NOMO-1 (cell line): ENCODE measurements around the gene LPCAT2.

Experiments
- DNase-seq, 2 experiments: peaks; one replicate each; lab custom pipeline; 2025; ENCODE audit not compliant: unreplicated experiment in 2 of 2; lab: John Stamatoyannopoulos, UW

The LPCAT2 gene

GRCh38 chr16:55542459-55543082, 33.7 kb downstream of the LPCAT2 start:
- DNase-seq: no peak

- DNase-seq: no peak
These were observed 34.6 kb downstream of the LPCAT2 start for GRCh38 chr16:55543472-55543871.

- DNase-seq: no peak
These were observed 43.7 kb downstream of the LPCAT2 start for GRCh38 chr16:55552621-55553020.

GRCh38 chr16:55555436-55555835, 46.6 kb downstream of the LPCAT2 start:
- no peak for DNase-seq

GRCh38 chr16:55557186-55557585, 48.3 kb downstream of the LPCAT2 start:
- no peak for DNase-seq

GRCh38 chr16:55559233-55559632, 50.4 kb downstream of the LPCAT2 start:
- no peak for DNase-seq

- DNase-seq: no peak
These were observed 51.2 kb downstream of the LPCAT2 start for GRCh38 chr16:55559933-55560516.

GRCh38 chr16:55561319-55561848, 52.5 kb downstream of the LPCAT2 start:
- no peak for DNase-seq

- no peak for DNase-seq
These were observed 54.1 kb downstream of the LPCAT2 start for GRCh38 chr16:55562936-55563335.

GRCh38 chr16:55563797-55564196, 54.9 kb downstream of the LPCAT2 start:
- no peak for DNase-seq

GRCh38 chr16:55565086-55565485, 56.2 kb downstream of the LPCAT2 start:
- DNase-seq: no peak

- no peak for DNase-seq
These were observed 57.7 kb downstream of the LPCAT2 start, which contains the start of gene CAPNS2 for GRCh38 chr16:55566432-55567175. Gene CAPNS2, plus strand, starts transcription at chr16:55566684. Its CDS starts 73 bp downstream, at chr16:55566757.

GRCh38 chr16:55567382-55567781, 58.5 kb downstream of the LPCAT2 start:
- peak in 1 of 2 experiments; percentile 44 for DNase-seq

- no peak for DNase-seq
These were observed 59.3 kb downstream of the LPCAT2 start for GRCh38 chr16:55568207-55568606.

- DNase-seq: peak in 1 of 2 experiments; percentile 22
These were observed 60.2 kb downstream of the LPCAT2 start for GRCh38 chr16:55569025-55569424.

- DNase-seq: no peak
These were observed 61.3 kb downstream of the LPCAT2 start for GRCh38 chr16:55570159-55570558.

- no peak for DNase-seq
These were observed 62.5 kb downstream of the LPCAT2 start for GRCh38 chr16:55571191-55571897.

- DNase-seq: no peak
These were observed 63.6 kb downstream of the LPCAT2 start for GRCh38 chr16:55572439-55572838.

GRCh38 chr16:55574811-55575210, 65.9 kb downstream of the LPCAT2 start:
- peak; percentile 17 to 84 for DNase-seq

- DNase-seq: no peak
These were observed 66.6 kb downstream of the LPCAT2 start for GRCh38 chr16:55575496-55575895.

- DNase-seq: no peak
These were observed 67.5 kb downstream of the LPCAT2 start for GRCh38 chr16:55576384-55576783.
